HUDEP-2 (cell line): ENCODE results near the gene FTO.
A peak's percentile ranks its signal among the peaks of the same experiment; 100 is the strongest.

Experiments used
- DNase-seq, 76 experiments: peaks; one replicate each; lab custom pipeline; 2025; ENCODE audit not compliant: unreplicated experiment in 76 of 76; lab: John Stamatoyannopoulos, UW

The FTO gene

DNA sequence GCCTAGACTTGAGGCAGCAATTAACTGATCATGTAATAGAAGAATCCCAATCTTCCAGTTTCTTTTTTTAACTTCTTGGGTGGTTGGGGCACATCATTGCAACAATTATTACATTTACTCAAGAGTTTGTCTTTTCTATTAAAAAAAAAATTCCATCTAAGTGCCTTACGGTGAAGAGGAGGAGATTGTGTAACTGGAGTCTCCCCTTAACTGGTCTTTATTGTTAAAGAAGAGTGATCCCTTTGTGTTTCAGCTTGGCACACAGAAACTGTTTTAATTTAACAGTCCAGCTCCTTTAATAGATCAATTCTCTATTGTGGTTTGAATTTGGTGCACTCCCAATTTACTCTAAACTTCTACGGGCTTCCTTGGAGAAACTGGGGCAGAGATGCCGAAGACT, 75.2 kb downstream of the FTO start:
- no peak for DNase-seq

DNA sequence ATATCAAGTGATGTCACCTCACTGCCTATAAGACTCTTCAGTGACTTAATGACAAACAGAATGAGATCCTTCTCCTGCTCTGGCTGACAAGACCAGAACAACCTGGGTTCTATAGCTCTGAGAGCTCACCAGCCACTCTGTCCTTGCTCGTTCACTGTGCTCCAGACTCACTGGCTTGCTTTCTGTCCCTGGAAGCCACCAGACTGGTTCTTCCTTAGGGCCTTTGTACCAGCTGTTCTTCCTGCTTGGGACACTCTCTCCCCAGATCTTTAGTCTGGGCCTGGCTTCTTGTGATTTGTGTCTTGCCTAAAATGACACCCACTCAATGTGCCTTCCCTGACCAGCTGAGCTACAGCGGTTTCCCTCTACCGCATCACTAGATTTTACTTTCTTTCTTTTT, 76.1 kb downstream of the FTO start:
- DNase-seq: no peak

DNA sequence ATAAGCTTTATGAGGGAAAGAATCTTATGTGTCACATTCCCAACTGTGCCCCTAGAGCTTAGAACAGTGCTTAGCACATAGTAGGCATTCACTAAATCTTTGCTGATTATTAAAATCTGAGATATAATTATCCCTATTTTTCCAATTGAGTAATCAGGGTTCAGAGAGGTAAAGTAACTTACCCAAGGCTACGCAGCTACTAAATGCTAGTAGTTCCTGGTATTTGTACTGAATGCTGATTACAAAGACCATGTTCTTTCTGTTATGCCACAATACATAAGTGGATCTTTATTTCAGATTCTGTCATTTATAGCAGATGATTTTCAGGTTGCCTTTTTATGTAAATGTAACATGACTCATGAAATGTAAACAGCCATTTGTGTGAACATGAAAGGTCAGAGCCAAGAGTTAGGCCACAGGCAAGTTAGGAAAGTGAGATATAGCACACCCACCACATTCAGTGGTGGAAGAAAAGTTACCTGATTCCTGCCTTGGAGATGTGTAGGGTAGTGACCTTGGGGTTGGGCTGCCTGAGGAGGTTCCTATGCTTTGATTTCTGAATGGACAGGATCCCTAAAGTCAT, 77.2 kb downstream of the FTO start:
- no peak for DNase-seq

DNA sequence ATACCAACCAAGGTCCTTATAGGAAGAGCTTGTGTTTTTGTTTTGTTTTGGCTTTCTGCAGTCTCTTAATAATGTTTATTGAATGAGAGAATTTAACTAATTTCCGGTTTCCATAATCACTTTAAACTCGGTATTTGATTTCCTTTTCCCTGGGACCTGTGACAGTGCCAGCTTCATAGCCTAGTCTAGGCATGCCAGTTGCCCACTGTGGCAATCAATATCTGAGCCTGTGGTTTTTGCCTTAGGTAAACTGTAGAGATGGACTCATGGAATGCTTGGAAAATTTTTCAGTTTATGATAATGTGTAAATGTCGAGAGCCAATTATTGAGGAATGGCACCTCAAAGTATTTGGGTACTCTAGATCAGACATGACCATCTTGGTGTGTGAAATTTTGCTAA, 78.2 kb downstream of the FTO start:
- DNase-seq: no peak

DNA sequence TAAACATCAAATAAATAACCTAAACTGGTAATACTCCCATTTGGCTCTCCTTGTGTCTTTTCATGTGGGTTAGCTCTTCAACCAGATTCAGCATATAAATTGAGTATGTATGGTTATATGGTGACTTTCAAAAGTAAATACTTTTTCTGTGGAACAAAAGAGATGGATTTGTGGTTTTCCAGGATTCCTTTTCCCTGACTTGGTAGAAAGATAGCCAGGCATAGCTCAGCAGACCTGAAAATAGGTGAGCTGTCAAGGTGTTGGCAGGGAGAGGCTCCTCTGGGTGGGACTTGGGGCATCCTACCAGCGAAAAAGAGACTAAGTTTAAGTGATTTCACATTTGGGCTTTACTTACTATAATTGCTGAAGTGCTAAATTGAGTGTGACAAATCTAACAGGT, 80.3 kb downstream of the FTO start:
- DNase-seq: no peak

DNA sequence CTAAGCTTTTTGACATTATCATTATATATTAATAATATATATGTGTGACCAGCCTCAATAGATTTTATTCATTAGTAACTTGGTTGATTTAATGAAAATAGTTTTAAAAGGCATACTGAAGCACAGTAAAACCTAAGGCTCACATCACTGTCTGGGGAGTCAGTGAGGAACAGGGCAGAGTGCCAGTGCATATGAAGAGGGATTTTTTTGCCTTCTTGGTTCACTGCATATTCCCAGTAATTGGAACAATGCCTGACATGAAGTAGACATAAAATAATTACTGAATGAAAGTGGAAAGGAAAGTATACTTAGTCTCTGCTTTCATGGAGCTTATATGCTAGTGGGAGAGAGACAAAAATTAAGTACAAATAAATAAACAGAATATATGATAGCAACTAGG, 81.1 kb downstream of the FTO start:
- DNase-seq: no peak

DNA sequence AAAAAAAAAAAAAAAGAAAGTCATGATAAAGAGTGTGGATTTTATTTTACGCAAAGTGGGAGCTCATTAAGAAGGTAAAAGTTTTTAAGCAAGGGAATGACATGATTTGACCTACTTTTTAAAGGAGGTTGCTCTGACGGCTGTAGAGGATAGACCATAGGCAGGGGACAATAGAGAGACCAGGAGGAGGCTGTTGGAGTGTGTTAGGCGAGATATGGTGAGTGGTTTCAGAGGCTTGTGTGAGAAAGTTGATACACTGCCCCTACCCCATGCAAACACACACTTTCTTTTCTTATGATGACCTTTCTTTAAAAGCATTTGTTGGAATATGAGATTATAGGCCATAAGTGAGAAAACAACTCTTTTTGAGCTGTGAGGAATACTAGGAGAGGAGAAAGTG, 82.0 kb downstream of the FTO start:
- no peak for DNase-seq

DNA sequence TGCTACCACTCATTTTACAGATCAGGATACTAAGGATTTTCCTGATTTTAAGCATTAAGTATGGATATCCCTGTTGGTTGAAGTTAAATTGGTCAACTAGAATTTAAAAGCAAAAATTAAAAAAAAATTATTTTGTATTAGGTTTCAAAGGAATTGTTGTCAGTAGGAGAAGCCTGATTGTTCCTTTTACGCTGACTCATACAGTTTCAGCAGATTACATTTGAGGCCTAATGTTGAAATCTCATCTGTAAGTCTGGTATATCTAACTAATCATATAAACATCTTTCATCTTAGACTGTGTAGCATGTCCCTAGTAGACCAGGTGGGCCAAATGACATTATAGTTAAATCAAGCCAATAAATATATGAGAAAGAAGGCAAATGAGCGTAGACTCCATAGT, 83.5 kb downstream of the FTO start:
- DNase-seq: no peak

DNA sequence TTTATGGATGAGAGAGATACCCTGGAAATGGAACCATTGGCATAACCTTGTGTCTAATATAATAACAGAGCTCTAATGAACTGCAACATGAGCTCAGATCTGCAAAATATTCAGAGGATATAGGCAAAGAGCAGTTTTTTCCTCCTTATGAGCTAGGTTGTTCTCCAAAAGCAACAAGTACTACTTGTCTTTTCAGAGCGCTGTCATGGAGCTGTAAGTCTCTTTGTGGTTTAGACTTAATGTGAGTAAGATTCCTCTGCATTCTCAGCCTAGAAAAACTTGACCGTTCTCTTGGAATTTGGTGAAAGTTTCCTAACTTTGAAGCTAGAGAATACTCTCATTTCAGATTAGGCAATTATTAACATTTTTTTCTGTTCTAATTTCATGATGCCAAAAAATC, 85.2 kb downstream of the FTO start:
- DNase-seq: no peak

DNA sequence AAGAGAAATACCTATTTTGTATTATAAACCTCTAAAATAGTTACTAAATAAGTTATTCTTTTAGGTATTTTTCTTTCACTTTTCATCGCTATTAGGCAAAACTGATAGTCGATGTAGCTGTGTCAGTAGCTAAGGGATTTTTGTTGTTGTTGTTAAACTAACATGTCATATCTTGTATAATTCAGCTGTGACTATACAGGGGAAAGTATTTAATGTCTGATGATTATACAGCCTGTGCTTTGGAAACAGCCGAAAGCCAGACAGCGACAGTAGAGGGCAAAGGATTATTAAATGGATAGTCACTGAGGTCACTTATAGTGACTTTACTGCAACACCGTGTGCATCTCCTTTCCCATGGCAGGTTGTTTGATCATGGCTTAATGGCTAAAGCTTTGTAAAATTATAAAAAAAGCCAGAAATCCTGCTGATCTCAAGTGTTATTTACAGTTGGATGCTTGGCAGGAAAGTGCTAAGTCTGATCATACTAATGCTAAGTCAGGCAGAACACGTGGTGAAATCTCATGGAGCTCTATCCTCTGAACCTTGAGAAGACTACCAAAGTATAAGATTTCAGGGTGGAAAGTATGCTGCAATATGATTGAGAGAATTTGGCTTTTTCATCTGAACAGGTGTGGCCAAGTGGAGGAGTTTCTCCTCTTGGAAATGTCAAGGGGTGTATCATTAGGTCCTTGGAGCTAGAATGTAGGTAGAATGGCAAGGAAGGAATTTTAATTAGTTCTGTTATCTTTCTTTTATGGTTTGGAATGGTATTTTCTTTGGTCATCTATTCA, 88.4 kb downstream of the FTO start:
- no peak for DNase-seq

DNA sequence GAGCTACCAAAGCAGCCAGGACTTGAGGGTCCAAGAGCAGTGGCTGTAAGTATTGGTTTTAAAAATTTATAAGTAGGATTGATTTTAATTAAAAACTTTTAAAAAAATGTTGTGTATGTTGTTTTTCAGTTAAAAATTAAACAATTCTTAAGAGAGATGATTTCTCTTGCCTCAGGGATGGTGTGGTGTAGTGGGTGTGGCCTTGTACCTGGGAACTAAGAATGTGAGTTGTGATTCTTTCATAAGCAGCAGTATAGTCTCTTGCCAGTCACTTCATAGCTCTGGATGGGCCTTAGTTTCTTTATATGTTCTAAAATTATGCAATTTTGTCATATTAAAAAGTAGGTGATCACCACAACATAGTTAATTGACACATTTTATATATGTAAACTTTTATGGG, 99.5 kb downstream of the FTO start:
- no peak for DNase-seq

DNA sequence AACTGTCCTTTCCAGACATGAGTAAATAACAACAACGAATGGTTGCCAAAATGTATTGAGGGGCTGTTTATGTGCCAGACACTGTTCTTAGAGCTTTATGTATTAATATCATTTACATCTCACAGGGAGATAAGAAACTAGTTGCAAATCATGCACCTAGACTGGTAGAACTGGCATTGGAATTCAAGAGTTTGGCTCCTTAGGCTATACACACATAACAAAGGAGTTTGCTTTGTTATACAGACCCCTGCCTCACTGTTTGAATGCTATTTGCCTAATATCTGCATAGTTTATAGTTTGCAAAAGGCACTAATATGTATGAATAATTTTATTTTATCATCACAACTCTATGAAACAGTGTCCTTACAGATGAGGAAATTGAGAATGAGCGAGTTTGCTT, 100.0 kb downstream of the FTO start:
- DNase-seq: no peak

DNA sequence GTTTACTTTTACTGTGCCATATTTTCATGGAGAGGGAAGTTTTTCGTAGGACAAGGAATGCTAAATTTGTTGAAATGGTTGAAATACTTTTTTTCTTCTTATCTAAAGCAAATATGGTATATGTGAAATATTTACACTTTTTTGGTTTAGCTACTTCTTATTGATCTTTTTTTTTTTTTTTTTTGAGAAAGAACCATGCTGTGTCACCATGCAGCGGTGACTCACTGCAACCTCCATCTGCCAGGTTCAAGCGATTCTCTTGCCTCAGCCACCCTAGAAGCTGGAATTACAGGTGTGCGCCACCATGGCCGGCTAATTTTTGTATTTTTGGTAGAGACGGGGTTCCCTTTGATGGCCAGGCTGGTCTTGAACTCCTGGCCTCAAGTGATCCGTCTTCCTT, 100.5 kb downstream of the FTO start:
- DNase-seq: no peak

DNA sequence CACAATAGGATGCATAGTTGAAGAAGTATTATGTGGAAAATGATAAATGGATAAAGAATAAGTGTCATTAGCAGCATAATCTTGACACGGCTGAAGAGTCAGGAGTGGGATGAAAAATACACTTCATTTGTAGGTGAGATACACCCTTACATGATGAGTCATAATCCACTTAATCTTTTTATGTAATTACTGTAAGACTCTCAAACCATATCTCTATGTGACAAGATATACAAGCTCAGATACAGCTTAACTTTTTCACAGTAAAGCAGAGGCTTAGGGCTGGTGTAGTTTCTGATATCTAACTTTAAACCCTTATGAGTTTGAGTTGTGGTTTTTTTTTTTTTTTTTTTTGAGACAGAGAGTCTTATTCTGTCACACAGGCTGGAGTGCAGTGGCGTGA, 101.2 kb downstream of the FTO start:
- DNase-seq: peak in 12 of 76 experiments; percentile 2 to 49 (median 10)

DNA sequence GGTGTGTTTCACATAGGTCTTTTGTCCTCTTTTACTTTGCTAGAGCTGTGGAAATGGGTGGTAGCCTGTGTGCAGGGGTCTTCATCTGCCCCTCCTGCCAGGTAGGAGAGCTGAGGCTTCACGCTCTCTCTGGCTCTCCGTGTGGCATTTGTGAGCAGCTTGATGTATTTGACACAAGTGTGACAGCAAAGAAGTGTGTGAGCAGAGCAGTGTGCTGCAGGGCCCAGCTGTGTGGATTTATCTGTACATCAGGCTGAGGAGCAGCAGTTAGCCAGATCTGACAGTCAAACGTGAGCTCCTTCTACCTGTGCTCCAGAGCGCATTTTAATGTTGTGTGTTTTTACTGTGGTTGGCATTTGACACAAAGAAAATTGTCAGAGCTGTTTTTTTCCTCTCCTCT, 101.8 kb downstream of the FTO start:
- no peak for DNase-seq

DNA sequence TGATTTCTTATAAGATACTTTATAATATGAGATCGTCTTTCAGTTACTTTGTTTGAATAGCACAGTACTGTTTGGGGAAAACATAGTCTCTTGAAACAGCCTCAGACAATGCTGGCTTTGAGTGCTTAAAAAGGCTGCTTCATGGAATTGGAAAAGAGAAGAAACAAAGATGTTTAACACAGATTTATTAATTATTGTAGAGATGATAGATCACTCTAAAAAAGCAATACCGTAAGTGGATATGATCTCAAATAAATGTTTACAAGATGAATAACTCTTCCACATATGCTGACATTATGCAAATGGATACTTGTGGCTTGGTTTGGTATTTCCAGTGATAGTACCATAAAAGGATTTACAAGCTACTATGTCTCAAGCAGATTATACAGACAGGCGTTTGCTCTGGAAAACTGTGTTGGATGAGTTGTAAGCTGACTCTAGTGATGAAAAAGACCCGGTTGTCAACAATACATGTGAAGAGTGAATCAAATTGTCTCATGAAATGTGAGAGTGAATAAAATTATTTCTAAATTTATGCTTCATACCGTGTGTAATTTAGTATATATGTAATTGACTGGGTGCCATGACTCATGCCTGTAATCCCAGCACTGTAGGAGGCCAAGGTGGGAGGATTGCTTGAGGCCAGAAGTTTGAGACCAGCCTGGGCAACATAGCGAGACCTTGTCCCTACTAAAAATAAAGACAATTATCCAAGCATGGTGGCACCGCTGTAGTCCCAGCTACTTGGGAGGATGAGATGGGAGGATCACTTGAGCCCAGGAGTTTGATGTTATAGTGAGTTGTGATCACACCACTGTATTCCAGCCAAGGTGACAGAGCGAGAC, 105.4 kb downstream of the FTO start:
- no peak for DNase-seq

DNA sequence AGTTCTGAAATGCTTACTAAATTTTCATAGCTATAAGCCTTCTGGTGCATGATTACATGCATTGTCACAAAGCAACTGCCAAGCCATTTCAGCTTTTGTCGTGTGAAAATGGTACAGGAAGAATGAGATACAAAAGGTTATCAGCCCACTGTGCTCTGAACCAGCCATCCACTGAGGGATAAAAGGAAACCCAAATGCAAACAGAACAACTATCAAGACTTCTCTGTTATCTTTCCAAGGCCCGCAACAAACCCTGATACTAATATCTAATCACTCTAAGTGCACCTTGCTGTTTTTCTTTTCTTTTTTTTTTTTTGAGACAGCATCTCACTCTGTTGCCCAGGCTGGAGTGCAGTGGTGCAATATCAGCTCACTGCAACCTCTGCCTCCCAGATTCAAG, 109.0 kb downstream of the FTO start:
- peak in 12 of 76 experiments; percentile 4 to 47 (median 14) for DNase-seq

DNA sequence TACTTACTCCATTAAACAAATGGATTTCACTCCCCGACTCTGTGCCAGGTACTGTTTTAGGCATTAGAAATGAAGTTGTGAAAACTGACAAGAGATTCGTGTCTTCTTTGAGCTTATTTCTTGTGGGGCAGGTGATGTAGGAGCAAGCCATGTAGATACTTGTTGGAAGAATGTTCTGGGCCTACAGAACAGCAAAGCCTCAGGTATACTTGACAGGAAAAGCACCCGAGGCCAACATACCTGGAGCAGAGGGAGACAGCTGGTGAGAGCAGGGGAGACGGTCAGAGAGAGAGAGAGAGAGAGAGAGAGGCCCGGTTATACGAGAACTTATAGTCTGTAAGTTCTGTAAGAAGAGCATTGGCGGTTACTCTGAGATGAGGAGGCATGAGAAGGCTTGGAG, 110.8 kb downstream of the FTO start:
- DNase-seq: no peak

DNA sequence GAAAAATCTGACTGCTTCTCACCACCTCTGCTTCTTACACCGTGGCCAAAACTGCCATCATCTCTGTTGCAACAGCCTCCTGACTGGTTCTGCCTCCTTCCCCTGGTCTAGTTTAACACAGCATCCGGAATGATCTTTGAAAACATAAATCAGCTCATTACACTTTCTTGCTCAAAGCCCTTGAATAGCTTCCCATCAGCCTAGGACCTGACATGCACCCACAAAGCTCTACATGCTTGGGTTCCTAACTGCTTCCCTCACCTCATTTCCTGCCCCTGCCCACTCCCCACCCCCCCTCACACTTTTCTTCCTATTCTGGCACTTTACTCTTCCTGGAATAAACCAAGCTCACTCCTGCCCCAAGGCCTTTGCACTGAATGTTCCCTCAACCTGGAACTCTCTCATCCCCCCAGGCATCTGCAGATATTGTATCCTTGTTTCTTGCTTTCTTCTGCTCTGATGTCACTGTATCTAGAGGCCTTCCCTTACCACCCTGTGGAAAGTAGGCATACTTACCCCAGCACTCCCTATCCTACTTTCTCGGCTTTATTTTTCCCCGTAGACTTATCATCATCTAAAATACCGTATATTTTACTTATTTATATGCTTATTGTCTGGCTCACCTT, 112.4 kb downstream of the FTO start:
- no peak for DNase-seq

DNA sequence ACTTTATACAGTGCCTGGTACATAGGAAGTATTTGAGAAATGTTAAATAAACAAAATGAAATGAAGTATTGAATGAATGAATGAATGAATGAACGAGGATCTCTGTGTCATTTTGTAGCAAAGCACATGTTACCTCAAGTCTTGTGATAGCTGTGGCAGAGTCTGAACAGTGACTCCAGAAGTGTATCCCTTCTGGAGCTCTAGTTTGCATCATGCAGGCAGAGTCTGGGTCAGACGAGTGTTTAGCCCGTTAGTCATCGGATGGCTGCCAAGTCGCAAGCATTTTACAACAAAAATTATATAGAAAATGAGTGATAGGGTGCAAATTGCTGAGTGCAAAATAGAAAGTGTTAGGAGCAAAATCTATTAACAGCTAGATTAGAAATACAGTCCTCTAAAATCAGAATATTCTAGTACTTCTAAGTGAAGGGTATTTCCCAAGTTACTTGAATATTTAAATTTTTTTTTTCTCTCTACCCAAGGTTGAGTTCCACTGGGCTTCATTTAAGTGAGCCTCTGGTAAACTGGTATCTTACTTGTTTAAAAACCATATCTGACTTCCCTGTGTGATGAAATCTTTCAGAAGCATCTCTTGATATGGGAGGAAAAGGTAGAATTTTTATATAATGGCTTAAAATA, 113.3 kb downstream of the FTO start:
- DNase-seq: no peak
